CD14-positive monocyte (primary cell): Measurements from ENCODE around the gene TP53TG3E. TPM values are rescaled to one million over a fixed set of nuclear protein-coding genes. Genes with fewer than 3 reads are reported as not detected.
"Not testable (repeated sequence)": the region's sequence is repeated elsewhere in the genome, so short reads cannot be mapped to it uniquely, and the experiment has no call there.

Experiments used
- DNase-seq, 3 donors: peaks; one replicate each; pipeline ENCODE4 v3.0.0-alpha.2; 2011 to 2022
- H2AFZ ChIP-seq: 2 replicates; pipeline ENCODE4 v1.6.0; 2012; ENCODE audit warnings: mild to moderate bottlenecking, low read depth, low read length, inconsistent platforms; ENCODE audit not compliant: insufficient read depth, poor library complexity, severe bottlenecking
- H3K27ac ChIP-seq, 2 donors: 1 replicate in 1 of 2; 2 replicates in 1 of 2; pipeline ENCODE4 v1.5.1; 2012 to 2013; ENCODE audit warnings: low read length in 2 of 2, control low read depth in 1 of 2, inconsistent platforms in 1 of 2, low read depth in 1 of 2, mild to moderate bottlenecking in 1 of 2
- H3K27me3 ChIP-seq, 2 donors: one replicate each; pipeline versions ENCODE4 v1.6.0 to v1.6.1; 2011 to 2013; ENCODE audit warnings: low read length in 2 of 2; ENCODE audit not compliant: control insufficient read depth in 2 of 2, insufficient read depth in 2 of 2
- H3K36me3 ChIP-seq, 2 donors: replicated peaks in 1 of 2; 1 replicate in 1 of 2; 2 replicates in 1 of 2; pipeline versions ENCODE4 v1.5.1 to v1.6.1; 2012 to 2013; ENCODE audit warnings: low read length in 2 of 2, control low read depth in 1 of 2, inconsistent platforms in 1 of 2, mild to moderate bottlenecking in 1 of 2; ENCODE audit not compliant: insufficient read depth in 2 of 2, control insufficient read depth in 1 of 2
- H3K4me1 ChIP-seq, 2 donors: 1 replicate in 1 of 2; 2 replicates in 1 of 2; pipeline versions ENCODE4 v1.5.1 to v1.6.1; 2012 to 2013; ENCODE audit warnings: low read length in 2 of 2, control low read depth in 1 of 2, inconsistent platforms in 1 of 2, mild to moderate bottlenecking in 1 of 2, moderate library complexity in 1 of 2; ENCODE audit not compliant: insufficient read depth in 2 of 2, control insufficient read depth in 1 of 2
- H3K4me2 ChIP-seq: replicated peaks from 2 replicates; pipeline ENCODE3; 2012; ENCODE audit warnings: low read length, moderate library complexity, mild to moderate bottlenecking; ENCODE audit not compliant: poor library complexity, severe bottlenecking; ENCODE audit errors: extremely low read depth
- H3K4me3 ChIP-seq, 3 experiments: fragments of 200-600 bp in 1 of 3; sonication (generic) in 1 of 3; replicated peaks in 1 of 3; 1 replicate in 2 of 3; 2 replicates in 1 of 3; pipeline ENCODE4 v1.5.1; 2011 to 2013; ENCODE audit warnings: low read length in 3 of 3, mild to moderate bottlenecking in 3 of 3, control low read depth in 2 of 3, low read depth in 2 of 3, inconsistent platforms in 1 of 3, moderate library complexity in 1 of 3
- H3K79me2 ChIP-seq: 2 replicates; pipeline ENCODE4 v1.6.0; 2012; ENCODE audit warnings: mild to moderate bottlenecking, control low read depth, inconsistent platforms, low read length, moderate library complexity; ENCODE audit not compliant: insufficient read depth
- H3K9ac ChIP-seq: 2 replicates; pipeline ENCODE4 v1.6.0; 2017; ENCODE audit warnings: low read length, mild to moderate bottlenecking; ENCODE audit not compliant: insufficient read depth, poor library complexity, severe bottlenecking
- H3K9me3 ChIP-seq, 2 donors: replicated peaks in 1 of 2; 1 replicate in 1 of 2; 2 replicates in 1 of 2; pipeline versions ENCODE4 v1.5.1 to v1.6.1; 2012 to 2013; ENCODE audit warnings: low read length in 2 of 2, control low read depth in 1 of 2; ENCODE audit not compliant: control insufficient read depth in 1 of 2, insufficient read depth in 1 of 2
- H4K20me1 ChIP-seq: 2 replicates; pipeline ENCODE4 v1.6.0; 2012; ENCODE audit warnings: mild to moderate bottlenecking, low read length, control low read depth, moderate library complexity; ENCODE audit not compliant: insufficient read depth
- H3K27ac Mint-ChIP-seq, 7 donors: one replicate each; pipeline ENCODE4 v1.8.0; 2020; ENCODE audit warnings: mild to moderate bottlenecking in 7 of 7, mixed read lengths in 7 of 7, moderate library complexity in 6 of 7, inconsistent platforms in 2 of 7
- H3K27me3 Mint-ChIP-seq, 3 donors: one replicate each; pipeline ENCODE4 v1.8.0; 2021 to 2022; ENCODE audit warnings: low read depth in 3 of 3, mild to moderate bottlenecking in 3 of 3, mixed read lengths in 3 of 3, moderate library complexity in 3 of 3, inconsistent platforms in 1 of 3
- H3K36me3 Mint-ChIP-seq, 2 donors: one replicate each; pipeline ENCODE4 v1.8.0; 2020; ENCODE audit warnings: mixed read lengths in 2 of 2, inconsistent platforms in 1 of 2, mild to moderate bottlenecking in 1 of 2
- H3K4me1 Mint-ChIP-seq: one replicate; pipeline ENCODE4 v1.8.0; 2020; ENCODE audit warnings: mild to moderate bottlenecking, mixed read lengths
- H3K4me3 Mint-ChIP-seq, 2 donors: one replicate each; pipeline ENCODE4 v1.8.0; 2020; ENCODE audit warnings: mild to moderate bottlenecking in 2 of 2, mixed read lengths in 2 of 2, moderate library complexity in 1 of 2
- H3K9me3 Mint-ChIP-seq, 7 donors: one replicate each; pipeline ENCODE4 v1.8.0; 2020 to 2022; ENCODE audit warnings: mixed read lengths in 7 of 7, mild to moderate bottlenecking in 6 of 7, moderate library complexity in 6 of 7, inconsistent platforms in 2 of 7
- WGBS: methylation state at CpG from one replicate; pipeline ENCODE4 v1.1.5; 2013; ENCODE audit warnings: missing lambda C conversion rate; ENCODE audit not compliant: insufficient coverage; 5-methylcytosine and 5-hydroxymethylcytosine counted together
- intact Hi-C, 2 donors: fragments of 100-400 bp; cut with micrococcal nuclease; formaldehyde crosslinking; loops; one replicate each; pipeline versions ENCODE4 v1.15.0 to v1.15.1; 2023
- polyA plus RNA-seq, 3 donors: library from polyadenylated mRNA; depleted of rRNA in 1 of 3; unstranded in 2 of 3; stranded (reverse) in 1 of 3; fragments of 300-500 nt in 2 of 3; fragments of >200 nt in 1 of 3; fragmentation: Illumina TruSeq in 2 of 3; gene quantifications; 1 replicate in 2 of 3; 2 replicates in 1 of 3; pipeline ENCODE4 v1.2.3, GENCODE V29; 2012 to 2021
- small RNA-seq: library from RNA; depleted of rRNA; stranded (forward); fragments of <200 nt; gene quantifications from one replicate; pipeline ENCODE3, GENCODE V24; 2012; ENCODE audit warnings: low read depth; ENCODE audit not compliant: insufficient read length

The TP53TG3E gene
- polyA plus RNA-seq, 3 donors: not detected

DNA sequence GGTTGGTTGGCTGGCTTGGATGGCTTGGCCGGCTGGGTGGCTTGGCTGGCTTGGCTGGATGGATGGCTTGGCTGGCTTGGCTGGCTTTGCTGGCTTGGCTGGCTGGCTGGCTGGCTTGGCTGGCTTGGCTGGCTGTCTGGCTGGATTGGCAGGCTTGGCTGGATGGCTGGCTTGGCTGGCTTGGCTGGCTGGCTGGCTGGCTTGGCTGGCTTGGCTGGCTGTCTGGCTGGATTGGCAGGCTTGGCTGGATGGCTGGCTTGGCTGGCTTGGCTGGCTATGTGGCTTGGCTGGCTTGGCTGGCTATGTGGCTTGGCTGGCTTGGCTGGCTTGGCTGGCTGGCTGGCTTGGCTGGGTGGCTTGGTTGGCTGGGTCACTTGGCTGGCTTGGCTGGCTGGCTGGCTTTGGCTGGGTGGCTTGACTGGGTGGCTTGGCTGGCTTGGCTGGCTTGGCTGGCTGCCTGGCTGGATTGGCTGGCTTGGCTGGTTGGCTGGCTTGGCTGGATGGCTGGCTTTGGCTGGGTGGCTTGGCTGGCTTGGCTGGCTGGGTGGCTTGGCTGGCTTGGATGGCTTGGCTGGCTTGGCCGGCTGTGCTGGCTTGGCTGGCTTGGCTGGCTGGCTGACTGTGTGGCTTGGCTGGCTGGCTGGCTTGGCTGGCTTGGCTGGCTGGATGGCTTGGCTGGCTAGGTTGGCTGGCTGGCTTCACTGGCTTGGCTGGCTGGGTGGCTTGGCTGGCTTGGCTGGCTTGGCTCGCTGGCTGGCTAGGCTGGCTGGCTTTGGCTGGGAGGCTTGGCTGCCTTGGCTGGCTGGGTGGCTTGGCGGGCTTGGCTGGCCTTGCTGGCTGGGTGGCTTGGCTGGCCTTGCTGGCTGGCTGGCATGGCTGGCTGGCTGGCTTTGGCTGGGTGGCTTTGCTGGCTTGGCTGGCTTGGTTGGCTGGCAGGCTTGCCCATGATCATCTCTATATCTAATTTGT is 35.3 kb downstream of the TP53TG3E start:
- WGBS: 81% methylated on average over 3 of the region's 4 CpGs
- H3K4me3 Mint-ChIP-seq, H3K27ac ChIP-seq, H3K36me3 ChIP-seq, H3K4me1 Mint-ChIP-seq, DNase-seq, intact Hi-C loops, H3K4me1 ChIP-seq, H3K27me3 Mint-ChIP-seq, H3K79me2 ChIP-seq, H4K20me1 ChIP-seq, H2AFZ ChIP-seq, H3K27me3 ChIP-seq, H3K4me2 ChIP-seq, H3K9ac ChIP-seq, H3K36me3 Mint-ChIP-seq, H3K4me3 ChIP-seq: not testable (repeated sequence)
- Mint-ChIP-seq H3K27ac (peak overlapping the region in 1 of 7 donors; percentile 48), H3K9me3 (peaks cover 13 to 40% (median 38%) of the 10 kb centered on the region in 7 donors)
- peaks cover 17 to 33% of the 10 kb centered on the region in 2 donors for H3K9me3 ChIP-seq

Small RNA genes within 50 kb of the gene (small RNA-seq; reads per million reads assigned to genes)
- gene AC141257.3: not detected

Other genes starting within 250 kb of the TP53TG3E start
- not detected for gene TP53TG3C, start 110.1 kb upstream of the TP53TG3E start, polyA plus RNA-seq
- gene TP53TG3B, start 56.5 kb downstream of the TP53TG3E start, polyA plus RNA-seq: not detected
- gene TP53TG3F, start 155.3 kb downstream of the TP53TG3E start, polyA plus RNA-seq: not detected